Keratinocyte (primary cell): ENCODE results near the gene NLRP8. TPM values are rescaled to one million over a fixed set of nuclear protein-coding genes. Genes with fewer than 3 reads are reported as not detected.

Source experiments
- DNase-seq: peaks from one replicate; pipeline ENCODE4 v3.0.0-alpha.2; 2011; ENCODE audit warnings: low read depth, missing footprints, low spot score
- FAIRE-seq: peaks from 2 replicates; lab custom pipeline; 2011; peaks lifted over from hg19 to GRCh38; lab: Jason Lieb, UNC
- H2AFZ ChIP-seq: 2 replicates; pipeline ENCODE4 v1.6.0; 2012; ENCODE audit warnings: low read length, control low read depth, inconsistent platforms; ENCODE audit not compliant: control insufficient read depth
- H3K27ac ChIP-seq: 2 replicates; pipeline ENCODE4 v1.5.1; 2011; ENCODE audit warnings: low read length; ENCODE audit not compliant: control insufficient read depth, insufficient read depth
- H3K27me3 ChIP-seq: 3 replicates; pipeline ENCODE4 v1.6.0; 2011; ENCODE audit warnings: low read length; ENCODE audit not compliant: control insufficient read depth, insufficient read depth; ENCODE audit errors: extremely low read depth
- H3K36me3 ChIP-seq, 2 experiments: 2 replicates in 1 of 2; 3 replicates in 1 of 2; pipeline ENCODE4 v1.5.1; 2011; ENCODE audit warnings: low read length in 2 of 2, mild to moderate bottlenecking in 1 of 2; ENCODE audit not compliant: control insufficient read depth in 2 of 2, insufficient read depth in 2 of 2; ENCODE audit errors: extremely low read depth in 1 of 2
- H3K4me1 ChIP-seq: 3 replicates; pipeline ENCODE4 v1.5.1; 2011; ENCODE audit warnings: low read length; ENCODE audit not compliant: control insufficient read depth, insufficient read depth; ENCODE audit errors: extremely low read depth
- H3K4me2 ChIP-seq: 3 replicates; pipeline ENCODE4 v1.6.0; 2011; ENCODE audit warnings: low read depth, low read length; ENCODE audit not compliant: control insufficient read depth, insufficient read depth; ENCODE audit errors: extremely low read depth
- H3K4me3 ChIP-seq, 3 experiments: fragments of 200-600 bp in 1 of 3; sonication (generic) in 1 of 3; 2 replicates in 2 of 3; 3 replicates in 1 of 3; pipeline ENCODE4 v1.5.1; 2011 to 2016; ENCODE audit warnings: low read length in 3 of 3, mild to moderate bottlenecking in 3 of 3, control low read depth in 2 of 3, inconsistent platforms in 1 of 3, low read depth in 1 of 3, mixed read lengths in 1 of 3, mixed run types in 1 of 3, moderate library complexity in 1 of 3; ENCODE audit not compliant: control insufficient read depth in 2 of 3, insufficient read depth in 2 of 3; ENCODE audit errors: extremely low read depth in 1 of 3
- H3K79me2 ChIP-seq: 2 replicates; pipeline ENCODE4 v1.6.0; 2012; ENCODE audit warnings: low read length; ENCODE audit not compliant: control insufficient read depth, insufficient read depth
- H3K9ac ChIP-seq: 3 replicates; pipeline ENCODE4 v1.6.0; 2011; ENCODE audit warnings: low read length; ENCODE audit not compliant: control insufficient read depth, insufficient read depth; ENCODE audit errors: extremely low read depth
- H3K9me1 ChIP-seq: 3 replicates; pipeline ENCODE4 v1.6.0; 2011; ENCODE audit warnings: low read length; ENCODE audit not compliant: control insufficient read depth, insufficient read depth; ENCODE audit errors: extremely low read depth
- H3K9me3 ChIP-seq: 2 replicates; pipeline ENCODE4 v1.5.1; 2012; ENCODE audit warnings: low read depth, low read length; ENCODE audit not compliant: control insufficient read depth
- H4K20me1 ChIP-seq: 3 replicates; pipeline ENCODE4 v1.6.0; 2011; ENCODE audit warnings: low read length; ENCODE audit not compliant: control insufficient read depth, insufficient read depth; ENCODE audit errors: extremely low read depth
- CTCF ChIP-seq, 3 experiments: IDR thresholded peaks in 1 of 3; conservative IDR thresholded peaks in 1 of 3; optimal IDR thresholded peaks in 1 of 3; 2 replicates in 2 of 3; 3 replicates in 1 of 3; pipeline versions ENCODE3 to v1.5.1; 2011; ENCODE audit warnings: low read length in 3 of 3, mild to moderate bottlenecking in 3 of 3, moderate library complexity in 2 of 3, control low read depth in 1 of 3, inconsistent platforms in 1 of 3; ENCODE audit not compliant: insufficient read depth in 2 of 3; ENCODE audit errors: extremely low read depth in 1 of 3
- EZH2 ChIP-seq: IDR thresholded peaks from one replicate; pipeline ENCODE4 v1.6.1; 2012; ENCODE audit warnings: inconsistent platforms, mild to moderate bottlenecking, low read length, moderate library complexity
- dilution Hi-C: fragments of 300-500 bp; cut with MboI; formaldehyde crosslinking; loops from one replicate; pipeline ENCODE4 v1.7.0; 2020; ENCODE audit warnings: low sequenced_read_pairs; ENCODE audit not compliant: extremely low pct_ligation_motif_present
- polyA plus RNA-seq, 5 experiments: library from polyadenylated mRNA; depleted of rRNA in 3 of 5; stranded (reverse) in 3 of 5; stranded (forward) in 1 of 5; unstranded in 1 of 5; fragments of >200 nt; gene quantifications; 1 replicate in 1 of 5; 2 replicates in 3 of 5; 3 replicates in 1 of 5; pipeline versions ENCODE4 v1.2.1 to v1.2.3, GENCODE V29; 2011 to 2012; ENCODE audit warnings: missing spikeins in 2 of 5, low read depth in 1 of 5, low replicate concordance in 1 of 5

Gene NLRP8
- polyA plus RNA-seq, 1 donor (not counting 4 experiments of a cell fraction or from before 2014, with no cell fraction given) = not detected

GRCh38 chr19:55901369-55902079 lies 46.1 kb upstream of the NLRP8 start:
- FAIRE-seq (no peak), DNase-seq (no peak)
- Histone ChIP-seq H3K27ac (no peak overlapping the region), H3K9ac (no peak overlapping the region), H3K4me1 (no peaks in the 10 kb centered on the region), H2AFZ (no peak overlapping the region), H3K4me2 (no peak overlapping the region), H3K27me3 (no peaks in the 10 kb centered on the region), H3K9me3 (peaks cover 13% of the 10 kb centered on the region), H3K4me3 (no peak overlapping the region), H3K9me1 (no peaks in the 10 kb centered on the region), H3K36me3 (no peaks in the 10 kb centered on the region), H4K20me1 (no peaks in the 10 kb centered on the region), H3K79me2 (no peaks in the 10 kb centered on the region)
- dilution Hi-C loops = no loop called here
- TF ChIP-seq EZH2 (no peak), CTCF (optimal IDR thresholded peaks at IDR 0.05 in 1 of 3, IDR thresholded peaks at IDR 0.05 in 1 of 3, conservative IDR thresholded peaks at IDR 0.05 in 1 of 3; ENCODE audit: extremely low read depth in 1 of 3, insufficient read depth in 2 of 3, low read length in 3 of 3) (no peak)

- Histone ChIP-seq H3K9ac (no peak overlapping the region), H3K4me2 (no peak overlapping the region), H4K20me1 (no peaks in the 10 kb centered on the region), H3K9me3 (peaks cover 13% of the 10 kb centered on the region), H3K27ac (no peak overlapping the region), H3K79me2 (no peaks in the 10 kb centered on the region), H3K4me3 (no peak overlapping the region), H3K36me3 (no peaks in the 10 kb centered on the region), H3K27me3 (no peaks in the 10 kb centered on the region), H2AFZ (no peak overlapping the region), H3K9me1 (no peaks in the 10 kb centered on the region), H3K4me1 (no peaks in the 10 kb centered on the region)
- DNase-seq (no peak), FAIRE-seq (no peak)
- TF ChIP-seq EZH2 = no peak
- no peak for TF ChIP-seq CTCF (optimal IDR thresholded peaks at IDR 0.05 in 1 of 3, IDR thresholded peaks at IDR 0.05 in 1 of 3, conservative IDR thresholded peaks at IDR 0.05 in 1 of 3; ENCODE audit: extremely low read depth in 1 of 3, insufficient read depth in 2 of 3, low read length in 3 of 3)
- dilution Hi-C loops = no loop called here
Observed at GRCh38 chr19:55902080-55902751, 45.4 kb upstream of the NLRP8 start.
